Lung (tissue), 12 donors: ENCODE results near the gene KRT17. TPM values are rescaled to one million over a fixed set of nuclear protein-coding genes. Genes with fewer than 3 reads are reported as not detected.

ENCODE experiments used
- ATAC-seq: fragments of 200-7000 bp; cut with Tn5 transposase; one replicate; pipeline ENCODE4 v1.9.1; 2020; ENCODE audit warnings: moderate number of reproducible peaks; ENCODE audit not compliant: insufficient read depth, low FRiP score
- DNase-seq, 3 donors: peaks; one replicate each; pipeline ENCODE4 v3.0.0-alpha.2; 2013 to 2017
- H3K27ac ChIP-seq, 2 donors: one replicate each; pipeline ENCODE4 v1.5.1; 2013; ENCODE audit warnings: mild to moderate bottlenecking in 2 of 2, moderate library complexity in 2 of 2, control low read depth in 1 of 2, inconsistent platforms in 1 of 2, low read depth in 1 of 2, low read length in 1 of 2
- H3K27me3 ChIP-seq, 3 donors: one replicate each; pipeline ENCODE4 v1.5.1; 2013; ENCODE audit warnings: low read length in 2 of 3; ENCODE audit not compliant: control insufficient read depth in 3 of 3, insufficient read depth in 3 of 3
- H3K36me3 ChIP-seq, 4 donors: one replicate each; pipeline ENCODE4 v1.5.1; 2013; ENCODE audit warnings: low read length in 4 of 4, mild to moderate bottlenecking in 1 of 4, moderate library complexity in 1 of 4; ENCODE audit not compliant: control insufficient read depth in 4 of 4, insufficient read depth in 4 of 4
- H3K4me1 ChIP-seq, 5 donors: one replicate each; pipeline ENCODE4 v1.5.1; 2013; ENCODE audit warnings: low read length in 5 of 5, mild to moderate bottlenecking in 2 of 5, moderate library complexity in 1 of 5; ENCODE audit not compliant: control insufficient read depth in 5 of 5, insufficient read depth in 5 of 5
- H3K4me3 ChIP-seq: one replicate; pipeline ENCODE4 v1.5.1; 2013; ENCODE audit warnings: mild to moderate bottlenecking, control low read depth, moderate library complexity
- H3K9ac ChIP-seq, 2 donors: one replicate each; pipeline ENCODE4 v1.5.1; 2013; ENCODE audit warnings: low read length in 2 of 2, control low read depth in 1 of 2; ENCODE audit not compliant: insufficient read depth in 1 of 2
- H3K9me3 ChIP-seq, 4 donors: one replicate each; pipeline ENCODE4 v1.5.1; 2013; ENCODE audit warnings: low read length in 3 of 4, mild to moderate bottlenecking in 1 of 4, moderate library complexity in 1 of 4; ENCODE audit not compliant: control insufficient read depth in 4 of 4, insufficient read depth in 3 of 4
- WGBS, 2 donors: extraction: QIAGEN DNeasy Blood & Tissue Kit; methylation state at CpG; one replicate each; pipeline ENCODE4 v1.1.7; 2013; 5-methylcytosine and 5-hydroxymethylcytosine counted together
- polyA plus RNA-seq, 2 donors: library from polyadenylated mRNA; stranded (reverse); fragments of 200-250 nt; gene quantifications; one replicate each; pipeline ENCODE4 v1.2.1, GENCODE V29; 2013
- total RNA-seq, 2 donors: library from RNA; depleted of rRNA in 1 of 2; stranded (reverse); fragments of >200 nt in 1 of 2; gene quantifications; one replicate each; pipeline ENCODE4 v1.2.1, GENCODE V29; 2014 to 2021
- TF ChIP-seq, protein P1 (sequence below): IDR thresholded peaks from 2 replicates; pipeline ENCODE4 v1.5.1; 2012; ENCODE audit warnings: mild to moderate bottlenecking; ENCODE audit errors: control extremely low read depth, extremely low read depth
- donor health status: control.
- donor health status: control.
- donor health status: Bipolar disorder and iron deficiency.
- donor health status: healthy.
- donor health status: DM: yes; HTN: yes; CAD: no.

KRT17 gene
- total and polyA plus RNA-seq, 4 donors = 27.3 to 47.2 (median 42.6) TPM

GRCh38 chr17:41633556-41634199, 9.3 kb upstream of the KRT17 start:
- Histone ChIP-seq H3K4me3 (no peak overlapping the region), H3K4me1 (peaks cover 0 to 38% (median 9%) of the 10 kb centered on the region in 5 donors), H3K27me3 (no peaks in the 10 kb centered on the region), H3K27ac (no peak overlapping the region), H3K36me3 (no peaks in the 10 kb centered on the region), H3K9me3 (no peaks in the 10 kb centered on the region), H3K9ac (peak overlapping the region in 1 of 2 donors; percentile 44)
- 91 to 93% methylated on average over 14 of the region's 14 CpGs for WGBS, 2 donors
- TF ChIP-seq, protein P1, sequence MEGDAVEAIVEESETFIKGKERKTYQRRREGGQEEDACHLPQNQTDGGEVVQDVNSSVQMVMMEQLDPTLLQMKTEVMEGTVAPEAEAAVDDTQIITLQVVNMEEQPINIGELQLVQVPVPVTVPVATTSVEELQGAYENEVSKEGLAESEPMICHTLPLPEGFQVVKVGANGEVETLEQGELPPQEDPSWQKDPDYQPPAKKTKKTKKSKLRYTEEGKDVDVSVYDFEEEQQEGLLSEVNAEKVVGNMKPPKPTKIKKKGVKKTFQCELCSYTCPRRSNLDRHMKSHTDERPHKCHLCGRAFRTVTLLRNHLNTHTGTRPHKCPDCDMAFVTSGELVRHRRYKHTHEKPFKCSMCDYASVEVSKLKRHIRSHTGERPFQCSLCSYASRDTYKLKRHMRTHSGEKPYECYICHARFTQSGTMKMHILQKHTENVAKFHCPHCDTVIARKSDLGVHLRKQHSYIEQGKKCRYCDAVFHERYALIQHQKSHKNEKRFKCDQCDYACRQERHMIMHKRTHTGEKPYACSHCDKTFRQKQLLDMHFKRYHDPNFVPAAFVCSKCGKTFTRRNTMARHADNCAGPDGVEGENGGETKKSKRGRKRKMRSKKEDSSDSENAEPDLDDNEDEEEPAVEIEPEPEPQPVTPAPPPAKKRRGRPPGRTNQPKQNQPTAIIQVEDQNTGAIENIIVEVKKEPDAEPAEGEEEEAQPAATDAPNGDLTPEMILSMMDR = no peak
- ATAC-seq (no peak), DNase-seq (no peak)

DNA sequence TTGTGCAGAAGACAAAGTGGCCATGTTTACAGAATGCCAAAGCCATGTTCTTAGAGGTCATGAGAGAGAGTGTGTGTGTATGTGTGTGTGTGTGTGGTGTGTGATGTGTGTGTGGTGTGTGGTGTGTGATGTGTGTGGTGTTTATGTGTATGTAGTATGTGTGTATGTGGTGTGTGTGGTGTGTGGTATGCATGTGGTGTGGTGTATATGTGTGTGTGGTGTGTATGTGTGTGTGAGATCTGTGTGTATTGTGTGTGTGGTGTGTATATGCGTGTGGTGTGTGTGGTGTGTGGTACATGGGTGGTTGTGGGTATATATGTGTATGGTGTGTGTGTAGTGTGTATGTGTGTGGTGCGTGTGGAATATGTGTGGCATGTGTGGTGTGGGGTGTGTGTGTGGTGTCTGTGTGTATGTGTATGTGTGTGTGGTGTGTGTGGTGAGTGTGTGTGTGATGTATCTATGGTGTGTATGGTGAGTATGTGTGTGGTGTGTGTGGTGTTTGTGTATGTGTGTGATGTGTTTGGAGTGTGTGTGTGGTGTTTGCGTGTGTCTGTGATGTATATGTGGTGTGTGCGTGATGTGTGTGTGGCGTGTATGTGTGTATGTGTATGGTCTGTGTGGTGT, 8.2 kb upstream of the KRT17 start:
- no peaks in the 10 kb centered on the region for H3K27me3 ChIP-seq
- H3K9ac ChIP-seq = no peak overlapping the region
- H3K36me3 ChIP-seq = no peaks in the 10 kb centered on the region
- DNase-seq (no peak), ATAC-seq (no peak)
- no peak overlapping the region for H3K4me3 ChIP-seq
- no peaks in the 10 kb centered on the region for H3K9me3 ChIP-seq
- TF ChIP-seq, protein P1 = no peak
- WGBS, 2 donors = 71 to 72% methylated on average over 5 of the region's 5 CpGs
- H3K27ac ChIP-seq = no peak overlapping the region
- H3K4me1 ChIP-seq = peaks cover 0 to 38% (median 9%) of the 10 kb centered on the region in 5 donors

DNA sequence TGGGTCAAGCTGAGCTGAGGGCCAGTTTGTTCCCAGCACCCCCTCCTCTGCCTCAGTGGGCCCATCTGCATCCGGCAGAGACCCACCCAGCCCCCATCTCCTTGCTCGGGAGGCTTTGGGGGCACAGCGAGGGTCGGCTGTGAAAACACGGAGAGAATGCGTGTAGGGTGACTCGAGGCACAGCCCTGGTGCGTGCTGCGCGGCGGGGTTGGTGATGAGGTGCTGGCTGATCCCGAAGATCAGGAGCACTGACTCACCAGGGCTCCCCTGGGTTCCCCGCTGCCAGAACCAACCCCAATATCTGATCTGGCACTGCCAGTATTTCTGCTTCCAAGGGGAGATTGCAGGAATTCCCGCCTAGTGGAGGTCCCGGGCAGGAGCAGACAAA, 7.5 kb upstream of the KRT17 start:
- no peaks in the 10 kb centered on the region for H3K36me3 ChIP-seq
- no peaks in the 10 kb centered on the region for H3K9me3 ChIP-seq
- ATAC-seq = no peak
- no peaks in the 10 kb centered on the region for H3K27me3 ChIP-seq
- TF ChIP-seq, protein P1 = no peak
- H3K27ac ChIP-seq = no peak overlapping the region
- WGBS, 2 donors = 89 to 94% methylated on average over 15 of the region's 15 CpGs
- H3K9ac ChIP-seq = no peak overlapping the region
- H3K4me1 ChIP-seq = peaks cover 0 to 37% (median 9%) of the 10 kb centered on the region in 5 donors
- no peak overlapping the region for H3K4me3 ChIP-seq
- DNase-seq = peak; percentile 33 to 63 (median 44)
